Endothelial cell of umbilical vein (primary cell): Measurements from ENCODE around the gene SOD3. TPM values are rescaled to one million over a fixed set of nuclear protein-coding genes. Genes with fewer than 3 reads are reported as not detected.

Source experiments
- BruUV-seq: library from RNA; stranded (reverse); fragments of 400-500 nt; replicated peaks from 2 replicates; lab custom pipeline; 2021; lab: Mats Ljungman, UMichigan
- CTCF ChIA-PET: fragments of 300-600, 350-600 bp; sonication (Branson Sonifier 250); formaldehyde crosslinking; loops from one replicate; lab custom pipeline; 2021; ENCODE audit warnings: antibody characterized with exemption, inconsistent platforms; lab: Charles Lee
- POLR2A ChIA-PET: fragments of 300-600, 350-600 bp; sonication (Branson Sonifier 250); formaldehyde crosslinking; loops from one replicate; lab custom pipeline; 2021; ENCODE audit warnings: antibody characterized with exemption, inconsistent platforms; lab: Charles Lee
- DNase-seq: peaks from one replicate; pipeline ENCODE4 v3.0.0-alpha.2; 2011; ENCODE audit warnings: low read depth, low spot score
- FAIRE-seq: peaks from 2 replicates; lab custom pipeline; 2011; peaks lifted over from hg19 to GRCh38; lab: Jason Lieb, UNC
- H2AFZ ChIP-seq: 2 replicates; pipeline ENCODE4 v1.6.0; 2012; ENCODE audit warnings: low read depth, low read length, control low read depth, inconsistent platforms
- H3K27ac ChIP-seq: 2 replicates; pipeline ENCODE4 v1.5.1; 2011; ENCODE audit warnings: low read depth, mild to moderate bottlenecking, control low read depth, low read length, moderate library complexity; ENCODE audit not compliant: insufficient read depth
- H3K27me3 ChIP-seq, 2 experiments: 2 replicates each; pipeline versions ENCODE4 v1.6.0 to v1.6.1; 2011; ENCODE audit warnings: low read length in 2 of 2, mixed read lengths in 1 of 2; ENCODE audit not compliant: control insufficient read depth in 2 of 2, insufficient read depth in 2 of 2
- H3K36me3 ChIP-seq, 2 experiments: 2 replicates in 1 of 2; 3 replicates in 1 of 2; pipeline ENCODE4 v1.5.1; 2011; ENCODE audit warnings: low read length in 2 of 2, mild to moderate bottlenecking in 1 of 2, moderate library complexity in 1 of 2; ENCODE audit not compliant: control insufficient read depth in 2 of 2, insufficient read depth in 2 of 2; ENCODE audit errors: extremely low read depth in 1 of 2
- H3K4me1 ChIP-seq: 3 replicates; pipeline ENCODE4 v1.5.1; 2011; ENCODE audit warnings: mild to moderate bottlenecking, low read length; ENCODE audit not compliant: control insufficient read depth, insufficient read depth; ENCODE audit errors: extremely low read depth
- H3K4me2 ChIP-seq: 2 replicates; pipeline ENCODE4 v1.6.1; 2011; ENCODE audit warnings: low read length, control low read depth, mixed read lengths; ENCODE audit not compliant: insufficient read depth
- H3K4me3 ChIP-seq, 3 experiments: fragments of 200-600 bp in 1 of 3; sonication (generic), shearing (Covaris generic) in 1 of 3; replicated peaks in 1 of 3; 2 replicates each; pipeline ENCODE4 v1.5.1; 2011 to 2016; ENCODE audit warnings: control low read depth in 3 of 3, low read length in 3 of 3, mild to moderate bottlenecking in 2 of 3, inconsistent platforms in 1 of 3, low read depth in 1 of 3, moderate library complexity in 1 of 3; ENCODE audit not compliant: insufficient read depth in 1 of 3
- H3K79me2 ChIP-seq: 2 replicates; pipeline ENCODE4 v1.6.0; 2012; ENCODE audit warnings: low read length, inconsistent platforms; ENCODE audit not compliant: control insufficient read depth, insufficient read depth
- H3K9ac ChIP-seq: replicated peaks from 2 replicates; pipeline ENCODE3; 2011; ENCODE audit warnings: low read length, control low read depth; ENCODE audit not compliant: insufficient read depth; ENCODE audit errors: extremely low read depth
- H3K9me1 ChIP-seq: replicated peaks from 3 replicates; pipeline ENCODE4 v1.6.0; 2011; ENCODE audit warnings: mild to moderate bottlenecking, low read length; ENCODE audit not compliant: control insufficient read depth, insufficient read depth; ENCODE audit errors: extremely low read depth
- H3K9me3 ChIP-seq: replicated peaks from 2 replicates; pipeline ENCODE4 v1.5.1; 2012; ENCODE audit warnings: low read length, inconsistent platforms; ENCODE audit not compliant: control insufficient read depth, insufficient read depth
- H4K20me1 ChIP-seq: replicated peaks from 2 replicates; pipeline ENCODE3; 2011; ENCODE audit warnings: mild to moderate bottlenecking, low read length; ENCODE audit not compliant: control insufficient read depth, insufficient read depth; ENCODE audit errors: extremely low read depth
- CTCF ChIP-seq, 2 donors: IDR thresholded peaks; 1 replicate in 1 of 2; 2 replicates in 1 of 2; pipeline ENCODE4 v1.5.1; 2011; ENCODE audit warnings: low read length in 2 of 2, mild to moderate bottlenecking in 2 of 2, moderate library complexity in 2 of 2, control low read depth in 1 of 2, inconsistent platforms in 1 of 2, low read depth in 1 of 2; ENCODE audit not compliant: insufficient read depth in 1 of 2; ENCODE audit errors: extremely low read depth in 1 of 2
- EZH2 ChIP-seq: IDR thresholded peaks from 2 replicates; pipeline ENCODE4 v1.6.1; 2012; ENCODE audit warnings: borderline replicate concordance, low read depth, mild to moderate bottlenecking, moderate library complexity, low read length, inconsistent platforms; ENCODE audit not compliant: severe bottlenecking
- FOS ChIP-seq: IDR thresholded peaks from 2 replicates; pipeline ENCODE4 v1.6.1; 2011; ENCODE audit warnings: mild to moderate bottlenecking, low read length, moderate library complexity, borderline replicate concordance; ENCODE audit not compliant: insufficient read depth
- GATA2 ChIP-seq: IDR thresholded peaks from 2 replicates; pipeline ENCODE4 v1.7.0; 2011; ENCODE audit warnings: low read depth, mild to moderate bottlenecking, moderate library complexity, mixed read lengths, low read length; ENCODE audit not compliant: insufficient read length, insufficient read depth
- JUN ChIP-seq: IDR thresholded peaks from 2 replicates; pipeline ENCODE4 v1.6.1; 2011; ENCODE audit warnings: borderline replicate concordance, low read depth; ENCODE audit not compliant: insufficient read length, insufficient read depth
- MAX ChIP-seq: IDR thresholded peaks from 2 replicates; pipeline ENCODE4 v1.6.1; 2011; ENCODE audit not compliant: insufficient read depth, insufficient read length
- MYC ChIP-seq: IDR thresholded peaks from one replicate; pipeline ENCODE4 v1.6.1; 2011; ENCODE audit warnings: mild to moderate bottlenecking, low read depth, low read length
- POLR2A ChIP-seq: IDR thresholded peaks from 2 replicates; pipeline ENCODE4 v1.6.1; 2012; ENCODE audit warnings: low read depth, mild to moderate bottlenecking, control low read depth, low read length
- POLR2AphosphoS5 ChIP-seq: IDR thresholded peaks from 2 replicates; pipeline ENCODE4 v1.6.1; 2012; ENCODE audit warnings: low read depth, mild to moderate bottlenecking, control low read depth, low read length, moderate library complexity; ENCODE audit not compliant: insufficient read depth
- dilution Hi-C: fragments of 300-500 bp; cut with MboI; formaldehyde crosslinking; loops from one replicate; pipeline ENCODE4 v1.15.0; 2019; ENCODE audit warnings: low sequenced_read_pairs; ENCODE audit not compliant: extremely low pct_ligation_motif_present
- intact Hi-C: fragments of 100-400 bp; cut with micrococcal nuclease; formaldehyde crosslinking; loops from one replicate; pipeline ENCODE4 v1.10.0; 2022
- polyA plus RNA-seq, 4 experiments: library from polyadenylated mRNA; depleted of rRNA in 3 of 4; stranded (reverse) in 3 of 4; unstranded in 1 of 4; fragments of >200 nt; gene quantifications; 2 replicates each; pipeline versions ENCODE4 v1.2.1 to v1.2.3, GENCODE V29; 2011 to 2012; ENCODE audit warnings: missing spikeins in 1 of 4
- total RNA-seq: library from RNA; stranded (reverse); gene quantifications from 2 replicates; pipeline ENCODE4 v1.2.3, GENCODE V29; 2021

Gene SOD3
- total and polyA plus RNA-seq, 2 donors (not counting 3 experiments of a cell fraction or from before 2014, with no cell fraction given): not detected

GRCh38 chr4:24835696-24836095 lies 40.3 kb downstream of the SOD3 start:
- no peak for FAIRE-seq
- Histone ChIP-seq H3K9me1 (no peaks in the 10 kb centered on the region), H3K4me3 (no peak overlapping the region), H3K79me2 (no peaks in the 10 kb centered on the region), H3K27me3 (no peaks in the 10 kb centered on the region), H4K20me1 (no peaks in the 10 kb centered on the region), H3K27ac (no peak overlapping the region), H3K4me2 (no peak overlapping the region), H3K9me3 (no peaks in the 10 kb centered on the region), H3K4me1 (no peaks in the 10 kb centered on the region), H3K9ac (no peak overlapping the region), H2AFZ (no peak overlapping the region), H3K36me3 (no peaks in the 10 kb centered on the region)
- ChIA-PET CTCF (no interaction called here), POLR2A (no interaction called here)
- DNase-seq: no peak
- dilution Hi-C loops (no loop called here), intact Hi-C loops (no loop called here)
- BruUV-seq: no TSS peak
- TF ChIP-seq FOS (no peak), MAX (no peak), CTCF (IDR thresholded peaks at IDR 0.05; ENCODE audit: extremely low read depth in 1 of 2, insufficient read depth in 1 of 2, low read depth in 1 of 2, low read length in 2 of 2) (no peak)

GRCh38 chr4:24836661-24837242 lies 41.4 kb downstream of the SOD3 start:
- H4K20me1 ChIP-seq: no peaks in the 10 kb centered on the region
- no peak overlapping the region for H2AFZ ChIP-seq
- no peak for DNase-seq
- ChIA-PET CTCF (no interaction called here), POLR2A (no interaction called here)
- no peaks in the 10 kb centered on the region for H3K9me1 ChIP-seq
- no peak overlapping the region for H3K4me3 ChIP-seq
- no peaks in the 10 kb centered on the region for H3K36me3 ChIP-seq
- H3K27ac ChIP-seq: no peak overlapping the region
- no peak for TF ChIP-seq JUN
- TF ChIP-seq POLR2AphosphoS5: no peak
- no peak for TF ChIP-seq EZH2
- TF ChIP-seq CTCF (IDR thresholded peaks at IDR 0.05; ENCODE audit: extremely low read depth in 1 of 2, insufficient read depth in 1 of 2, low read depth in 1 of 2, low read length in 2 of 2): no peak
- no peak for TF ChIP-seq MAX
- no peak for TF ChIP-seq FOS
- TF ChIP-seq POLR2A: no peak
- TF ChIP-seq MYC: no peak
- TF ChIP-seq GATA2: no peak
- dilution Hi-C loops: no loop called here
- no peaks in the 10 kb centered on the region for H3K79me2 ChIP-seq
- H3K27me3 ChIP-seq: no peaks in the 10 kb centered on the region
- no peak overlapping the region for H3K9ac ChIP-seq
- intact Hi-C loops: no loop called here
- H3K4me1 ChIP-seq: no peaks in the 10 kb centered on the region
- no peak for FAIRE-seq
- BruUV-seq: no TSS peak
- H3K4me2 ChIP-seq: no peak overlapping the region
- H3K9me3 ChIP-seq: no peaks in the 10 kb centered on the region
